ENCODE results near the gene WDR46.
A peak's percentile ranks its signal among the peaks of the same experiment; 100 is the strongest.

Gene WDR46

DNA sequence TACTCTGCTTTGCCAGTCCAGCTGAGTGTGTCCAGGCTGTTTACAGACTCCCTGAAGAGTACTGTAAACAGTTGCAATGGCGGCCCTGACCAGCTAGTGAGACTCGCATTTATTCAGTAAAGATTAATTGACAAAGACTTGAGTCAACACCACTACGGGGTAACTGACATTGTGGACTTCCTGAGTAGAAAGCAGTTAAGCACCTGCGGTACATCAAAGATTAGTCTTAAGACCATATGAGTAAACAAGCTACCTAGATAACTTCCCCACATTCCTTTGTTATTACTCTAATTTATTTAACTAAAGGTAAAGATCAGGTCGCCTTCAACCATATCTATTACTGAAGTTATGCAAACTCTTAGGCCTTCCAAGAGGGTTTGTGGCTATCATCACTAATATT, 30.0 kb downstream of the WDR46 start:
- FAIRE-seq: no peak

DNA sequence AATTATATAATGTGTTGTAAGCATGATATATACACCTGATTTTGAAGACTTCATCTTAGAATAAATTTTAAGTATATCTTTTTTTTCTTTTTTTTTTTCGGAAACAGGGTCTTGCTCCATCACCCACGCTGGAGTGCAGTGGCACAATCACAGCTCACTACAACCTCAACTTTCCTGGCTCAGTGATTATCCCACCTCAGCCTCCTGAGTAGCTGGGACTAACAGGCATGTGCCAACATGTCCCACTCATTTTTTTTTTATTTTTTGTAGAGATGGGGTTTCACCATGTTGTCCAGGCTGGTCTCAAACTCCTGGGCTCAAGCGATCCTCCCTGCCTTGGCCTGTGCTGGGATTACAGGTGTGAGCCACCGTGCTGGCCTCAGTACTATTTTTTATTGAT, 34.4 kb downstream of the WDR46 start:
- FAIRE-seq: no peak

DNA sequence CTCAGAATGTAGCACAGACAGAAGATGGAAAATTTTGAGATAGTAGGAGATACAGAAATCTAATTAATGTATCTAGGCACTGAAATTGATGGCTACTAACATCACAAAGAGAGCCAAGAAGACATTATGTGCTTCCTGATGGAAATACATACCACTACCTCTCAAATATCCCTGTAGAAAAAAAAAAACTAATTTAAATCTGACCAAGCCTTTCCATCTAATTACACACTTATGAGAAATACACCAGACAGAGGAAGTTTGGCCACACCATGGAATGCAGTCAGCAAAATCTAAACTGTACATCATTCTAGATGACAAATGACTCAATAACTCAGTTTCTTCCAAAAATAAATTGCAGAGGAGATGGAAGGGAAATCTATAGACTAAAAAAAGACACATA, 36.3 kb downstream of the WDR46 start:
- FAIRE-seq: no peak

DNA sequence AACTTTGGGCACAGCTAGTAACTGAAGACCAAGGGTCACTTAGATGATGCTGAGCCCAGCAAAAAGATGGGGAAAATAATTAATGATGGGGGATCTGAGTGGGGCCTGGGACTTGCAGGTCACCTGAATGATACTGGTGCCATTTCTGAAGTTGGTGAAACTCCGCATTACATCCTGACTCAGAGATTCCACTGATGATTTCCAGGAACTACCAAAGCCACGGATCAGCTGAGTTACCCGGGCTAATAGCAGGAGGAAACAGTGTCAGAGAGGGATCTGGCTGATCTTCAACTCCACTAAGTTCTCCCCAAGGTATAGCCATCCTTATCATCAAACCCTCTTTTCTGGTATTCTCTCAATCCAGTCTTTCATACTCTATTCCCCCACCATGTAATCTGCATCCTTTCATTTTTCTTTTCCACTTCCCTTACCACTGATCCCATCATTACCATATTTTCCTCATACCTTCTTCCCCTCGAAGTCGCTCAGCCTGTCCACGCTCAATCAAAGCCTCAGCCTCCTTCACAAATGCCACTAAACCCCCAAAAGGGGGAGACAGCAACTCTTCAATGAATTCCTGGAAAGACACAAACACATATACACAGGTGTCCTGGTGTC, 37.5 kb downstream of the WDR46 start:
- FAIRE-seq: no peak

DNA sequence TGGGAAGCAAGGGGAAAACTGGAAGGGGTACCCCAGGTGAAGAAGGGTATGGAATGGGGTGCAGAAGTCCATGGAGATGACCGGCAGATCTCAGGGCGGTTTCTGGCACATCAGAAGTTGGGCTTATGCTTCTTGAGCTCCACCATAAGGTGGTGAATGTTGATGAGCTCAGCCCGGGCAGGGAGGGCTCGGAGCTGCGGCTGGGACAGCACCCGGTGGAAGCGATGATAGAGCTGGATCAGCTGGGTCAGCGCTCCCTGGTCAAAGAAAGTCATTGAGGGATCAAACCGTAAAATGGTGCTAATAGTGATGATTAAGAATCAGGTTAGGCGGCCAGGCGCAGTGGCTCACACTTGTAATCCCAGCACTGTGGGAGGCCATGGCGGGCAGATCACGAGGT, 38.3 kb downstream of the WDR46 start:
- no peak for FAIRE-seq

DNA sequence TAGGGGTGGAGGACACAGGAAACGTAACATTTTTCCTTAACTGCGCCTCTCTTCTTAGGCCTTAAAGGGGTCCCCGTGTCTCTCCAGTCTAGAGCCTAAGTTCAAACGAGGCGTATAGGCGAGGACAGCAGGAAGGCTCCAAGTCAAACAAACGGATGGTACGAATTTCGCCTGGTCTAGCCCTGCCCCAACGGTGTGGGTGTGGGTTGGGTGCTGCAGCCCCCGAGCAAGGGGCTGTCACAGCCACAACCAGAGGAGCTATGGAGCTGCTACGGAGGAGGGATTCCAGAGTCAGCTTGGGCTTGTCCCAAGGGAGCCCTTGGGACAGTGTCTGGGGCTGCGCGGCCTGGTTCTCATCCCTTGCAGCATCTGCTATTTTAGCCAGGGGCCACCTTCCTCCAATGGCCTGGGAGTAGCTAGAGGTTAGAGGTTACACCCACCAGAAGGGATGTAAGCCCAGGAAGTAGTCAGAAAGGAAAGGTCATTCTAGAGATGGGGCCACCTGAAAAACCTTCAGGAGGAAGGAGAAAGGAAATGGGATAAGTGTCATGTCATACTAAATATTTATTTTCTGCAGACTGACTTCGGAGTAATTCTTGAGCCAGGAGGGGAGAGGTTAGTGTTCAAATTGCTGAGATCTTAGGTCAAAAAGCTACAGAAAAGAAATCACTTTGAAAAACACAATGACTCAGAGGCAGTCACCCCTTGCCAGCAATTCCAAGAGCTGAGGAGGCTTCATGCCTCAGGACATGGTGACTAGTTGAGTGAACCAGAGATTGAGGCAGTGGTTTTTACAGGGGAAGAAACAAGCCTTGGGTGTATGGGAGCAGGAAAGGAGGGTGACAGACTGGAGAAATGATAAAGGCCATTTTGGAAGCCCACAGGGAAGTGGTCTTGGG, 39.1 kb downstream of the WDR46 start:
- no peak for FAIRE-seq

DNA sequence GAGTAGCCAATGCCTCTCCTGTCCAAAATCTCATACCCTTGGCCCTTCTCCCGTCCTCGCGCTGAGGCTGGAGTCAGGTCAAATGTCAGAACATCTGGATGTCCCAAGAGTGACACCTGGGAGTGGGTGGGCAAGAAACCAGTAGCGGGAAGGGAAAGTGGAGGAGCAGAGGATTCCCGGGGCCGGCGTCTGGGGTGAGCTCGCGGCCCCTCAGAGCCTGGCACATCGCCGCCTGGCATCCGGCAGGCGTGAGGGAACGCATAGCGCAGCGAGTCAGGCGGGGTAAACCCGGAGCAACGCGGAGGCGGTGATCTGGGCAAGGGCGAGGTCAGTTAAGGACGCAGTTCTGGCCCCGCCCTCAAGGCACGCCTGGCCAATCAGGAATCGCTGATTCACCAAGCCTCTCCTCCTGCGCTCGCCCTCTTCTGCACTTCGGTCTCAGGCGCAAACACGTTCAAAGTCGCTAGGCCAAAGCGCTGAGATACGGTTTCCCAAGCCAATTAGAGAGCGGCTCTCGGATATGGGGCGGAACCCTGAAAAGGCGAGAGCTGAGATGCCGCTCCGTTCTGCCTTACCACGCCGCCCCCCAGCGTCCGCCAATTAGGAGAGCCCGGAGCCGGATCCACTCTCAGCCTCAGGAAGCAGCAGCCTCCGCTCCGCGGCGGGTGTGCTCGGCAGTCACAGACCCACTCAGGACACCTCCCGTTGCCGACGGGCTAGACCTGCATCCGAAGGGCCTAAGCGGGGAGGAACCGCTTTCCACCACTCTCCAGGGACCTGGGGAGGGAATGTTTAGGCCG, 39.9 kb downstream of the WDR46 start:
- peak; percentile 38 for FAIRE-seq

DNA sequence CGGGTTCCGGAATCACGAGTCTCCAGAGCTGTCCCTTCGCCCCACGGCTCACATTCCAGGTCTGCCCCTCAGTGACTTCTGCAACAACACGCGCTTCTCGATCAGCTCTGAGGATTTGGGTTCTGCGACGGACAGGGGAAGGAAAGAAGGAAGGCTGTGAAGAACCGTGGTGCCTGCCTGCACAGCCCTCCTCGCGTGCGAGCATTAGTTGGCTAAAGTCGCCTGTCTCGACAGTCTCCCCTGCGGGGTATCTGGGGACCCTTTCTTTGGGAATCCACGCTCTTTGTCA, 40.5 kb downstream of the WDR46 start:
- FAIRE-seq: no peak

DNA sequence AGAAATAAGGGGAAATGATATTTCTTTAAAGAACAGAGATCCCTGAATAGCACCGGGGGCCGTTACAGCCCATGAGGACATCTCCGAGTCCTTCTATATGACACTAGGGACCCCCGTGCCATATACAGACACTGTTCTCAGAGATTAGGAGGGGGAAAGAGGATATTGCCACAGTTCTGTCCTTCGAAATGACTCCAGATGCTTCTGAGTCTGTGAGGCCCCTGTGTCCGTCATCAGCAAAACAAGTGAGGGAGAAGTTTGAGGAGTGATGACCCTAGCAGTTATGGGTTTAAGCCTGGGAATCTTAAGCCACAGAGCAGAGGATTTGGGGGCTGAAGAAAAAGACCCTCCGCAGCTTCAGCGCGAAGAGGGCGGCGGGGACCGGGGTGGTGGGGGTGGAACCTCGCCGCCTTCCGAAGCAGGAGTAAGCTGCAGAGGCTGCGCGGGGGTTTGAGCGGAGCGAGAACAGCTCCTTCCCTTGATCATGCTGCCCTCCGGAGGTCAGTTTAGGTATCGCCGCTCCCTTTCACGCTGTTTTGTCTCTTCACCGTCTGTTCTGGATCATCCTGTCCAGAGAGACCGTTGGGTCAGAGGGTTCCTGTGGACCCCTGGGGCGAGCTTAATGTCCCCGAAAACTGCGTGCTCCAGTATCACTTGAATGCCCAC, 40.9 kb downstream of the WDR46 start:
- FAIRE-seq: no peak

DNA sequence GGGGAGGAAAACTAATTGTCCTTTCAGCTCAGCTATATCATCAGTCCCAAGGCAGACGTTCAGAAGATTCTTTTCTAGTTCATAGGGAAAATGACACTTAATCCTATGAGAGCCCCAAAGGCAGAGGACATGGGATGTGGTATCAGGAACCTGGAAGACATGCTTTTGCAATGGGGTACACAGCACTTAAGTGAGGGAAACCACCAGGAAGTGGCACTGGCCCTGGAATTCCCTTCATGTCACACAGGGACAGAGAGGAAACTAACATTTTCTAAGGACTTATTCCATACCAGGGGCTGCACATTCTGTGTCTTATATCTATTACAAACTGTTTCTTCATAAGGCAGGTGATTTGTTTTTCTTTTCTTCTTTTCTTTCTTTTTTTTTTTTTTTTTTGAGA, 45.6 kb downstream of the WDR46 start:
- FAIRE-seq: no peak

DNA sequence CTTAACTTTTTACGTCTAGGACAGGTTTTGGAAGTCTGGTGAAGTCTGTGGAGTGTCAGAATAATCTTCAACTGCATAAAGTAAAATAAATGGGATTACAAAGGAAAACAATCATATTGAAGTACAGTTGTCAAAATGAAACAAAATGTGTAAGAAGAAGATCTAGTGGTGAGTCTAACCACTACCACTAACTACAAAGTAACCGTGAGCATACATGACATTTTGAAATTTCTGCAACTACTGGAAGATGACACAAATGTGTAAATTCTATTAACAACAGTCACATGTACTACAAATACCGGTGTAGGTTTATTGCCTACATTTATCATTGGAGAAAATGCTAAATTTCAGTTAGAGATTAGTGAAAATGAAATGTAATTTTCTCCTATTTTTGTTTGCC, 47.1 kb downstream of the WDR46 start:
- no peak for FAIRE-seq

DNA sequence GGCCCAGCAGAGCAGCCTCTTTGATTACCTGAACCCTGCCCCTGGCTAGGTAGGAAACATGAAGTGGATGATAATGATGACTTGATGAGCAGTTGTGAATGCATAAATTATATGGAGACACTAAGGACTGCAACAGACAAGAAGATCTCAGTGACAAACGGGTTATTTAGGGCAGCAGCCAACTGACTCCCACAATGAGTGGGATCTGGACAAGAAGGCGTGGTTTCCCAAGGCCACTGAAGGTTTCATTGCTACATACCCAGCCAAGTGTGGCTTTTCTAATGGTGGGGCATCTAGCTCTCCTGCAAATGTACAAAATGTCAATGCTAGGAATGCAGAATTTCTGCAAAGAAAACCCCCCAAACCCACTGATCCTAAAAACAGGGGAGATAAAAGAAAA, 51.3 kb downstream of the WDR46 start:
- no peak for FAIRE-seq

DNA sequence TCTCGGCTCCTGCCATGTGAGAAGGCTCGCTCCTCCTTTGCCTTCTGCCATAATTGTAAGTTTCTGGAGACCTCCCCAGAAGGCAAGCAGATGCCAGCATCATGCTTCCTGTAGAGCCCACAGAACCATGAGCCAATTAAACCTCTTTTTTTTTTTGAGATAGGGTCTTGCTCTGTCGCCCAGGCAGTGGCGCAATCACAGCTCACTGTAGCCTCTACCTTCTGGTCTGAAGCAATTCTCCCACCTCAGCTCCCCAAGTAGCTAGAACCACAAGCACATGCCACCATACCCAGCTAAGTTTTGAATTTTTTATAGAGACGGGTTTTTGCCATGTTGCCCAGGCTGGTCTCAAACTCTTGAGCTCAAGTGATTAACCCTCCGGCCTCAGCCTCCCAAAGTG, 52.2 kb downstream of the WDR46 start:
- no peak for FAIRE-seq

DNA sequence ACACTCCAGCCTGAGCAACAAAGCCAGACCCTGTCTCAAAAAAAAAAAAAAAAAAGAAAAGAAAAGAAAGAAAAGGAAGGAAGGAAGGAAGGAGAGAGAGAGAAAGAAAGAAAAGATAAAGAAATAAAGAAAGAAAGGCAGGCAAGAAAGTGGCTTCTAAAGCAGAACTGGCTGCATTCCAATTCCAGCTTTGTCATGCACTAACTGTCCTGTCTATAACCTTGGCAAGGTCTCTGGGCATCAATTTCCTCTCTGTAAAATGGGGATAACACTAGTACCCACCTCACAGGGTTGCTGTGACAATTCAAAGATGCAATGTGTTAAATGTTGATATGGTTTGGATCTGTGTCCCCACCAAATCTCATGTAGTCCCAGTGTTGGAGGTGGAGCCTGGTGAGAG, 52.7 kb downstream of the WDR46 start:
- no peak for FAIRE-seq

DNA sequence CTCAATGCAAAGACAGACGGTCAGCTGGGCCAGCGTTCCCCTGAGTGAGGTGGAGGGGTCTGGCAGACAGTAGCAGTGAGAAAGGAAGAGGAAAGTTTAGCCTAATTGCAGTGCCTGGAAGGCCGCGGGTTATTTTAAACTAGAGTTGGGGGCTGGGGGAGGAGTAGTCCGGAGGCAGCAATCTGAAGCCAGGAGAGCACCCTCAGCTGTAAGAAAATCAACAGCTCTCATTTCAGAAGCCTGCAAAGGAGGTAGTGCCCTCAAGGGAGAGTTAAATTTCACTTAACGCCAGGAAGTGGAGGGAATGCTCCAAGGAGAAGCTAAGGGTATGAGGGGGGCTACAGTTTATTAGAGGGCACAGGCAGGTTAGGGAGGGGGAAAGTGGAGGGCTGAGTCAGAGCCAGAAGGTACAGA, 53.8 kb downstream of the WDR46 start:
- no peak for FAIRE-seq
